Stimulated activated CD8-positive, alpha-beta memory T cell treated with anti-CD3 and anti-CD28 coated beads, Interleukin-15, amount 100 ng/mL, for 48 hours (primary cell): ENCODE measurements around the gene PPP1R13L.

Experiments
- DNase-seq, 2 donors: peaks; one replicate each; pipeline ENCODE4 v3.0.0-alpha.2; 2020; ENCODE audit warnings: low read depth in 2 of 2

PPP1R13L gene, protein sequence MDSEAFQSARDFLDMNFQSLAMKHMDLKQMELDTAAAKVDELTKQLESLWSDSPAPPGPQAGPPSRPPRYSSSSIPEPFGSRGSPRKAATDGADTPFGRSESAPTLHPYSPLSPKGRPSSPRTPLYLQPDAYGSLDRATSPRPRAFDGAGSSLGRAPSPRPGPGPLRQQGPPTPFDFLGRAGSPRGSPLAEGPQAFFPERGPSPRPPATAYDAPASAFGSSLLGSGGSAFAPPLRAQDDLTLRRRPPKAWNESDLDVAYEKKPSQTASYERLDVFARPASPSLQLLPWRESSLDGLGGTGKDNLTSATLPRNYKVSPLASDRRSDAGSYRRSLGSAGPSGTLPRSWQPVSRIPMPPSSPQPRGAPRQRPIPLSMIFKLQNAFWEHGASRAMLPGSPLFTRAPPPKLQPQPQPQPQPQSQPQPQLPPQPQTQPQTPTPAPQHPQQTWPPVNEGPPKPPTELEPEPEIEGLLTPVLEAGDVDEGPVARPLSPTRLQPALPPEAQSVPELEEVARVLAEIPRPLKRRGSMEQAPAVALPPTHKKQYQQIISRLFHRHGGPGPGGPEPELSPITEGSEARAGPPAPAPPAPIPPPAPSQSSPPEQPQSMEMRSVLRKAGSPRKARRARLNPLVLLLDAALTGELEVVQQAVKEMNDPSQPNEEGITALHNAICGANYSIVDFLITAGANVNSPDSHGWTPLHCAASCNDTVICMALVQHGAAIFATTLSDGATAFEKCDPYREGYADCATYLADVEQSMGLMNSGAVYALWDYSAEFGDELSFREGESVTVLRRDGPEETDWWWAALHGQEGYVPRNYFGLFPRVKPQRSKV

DNA sequence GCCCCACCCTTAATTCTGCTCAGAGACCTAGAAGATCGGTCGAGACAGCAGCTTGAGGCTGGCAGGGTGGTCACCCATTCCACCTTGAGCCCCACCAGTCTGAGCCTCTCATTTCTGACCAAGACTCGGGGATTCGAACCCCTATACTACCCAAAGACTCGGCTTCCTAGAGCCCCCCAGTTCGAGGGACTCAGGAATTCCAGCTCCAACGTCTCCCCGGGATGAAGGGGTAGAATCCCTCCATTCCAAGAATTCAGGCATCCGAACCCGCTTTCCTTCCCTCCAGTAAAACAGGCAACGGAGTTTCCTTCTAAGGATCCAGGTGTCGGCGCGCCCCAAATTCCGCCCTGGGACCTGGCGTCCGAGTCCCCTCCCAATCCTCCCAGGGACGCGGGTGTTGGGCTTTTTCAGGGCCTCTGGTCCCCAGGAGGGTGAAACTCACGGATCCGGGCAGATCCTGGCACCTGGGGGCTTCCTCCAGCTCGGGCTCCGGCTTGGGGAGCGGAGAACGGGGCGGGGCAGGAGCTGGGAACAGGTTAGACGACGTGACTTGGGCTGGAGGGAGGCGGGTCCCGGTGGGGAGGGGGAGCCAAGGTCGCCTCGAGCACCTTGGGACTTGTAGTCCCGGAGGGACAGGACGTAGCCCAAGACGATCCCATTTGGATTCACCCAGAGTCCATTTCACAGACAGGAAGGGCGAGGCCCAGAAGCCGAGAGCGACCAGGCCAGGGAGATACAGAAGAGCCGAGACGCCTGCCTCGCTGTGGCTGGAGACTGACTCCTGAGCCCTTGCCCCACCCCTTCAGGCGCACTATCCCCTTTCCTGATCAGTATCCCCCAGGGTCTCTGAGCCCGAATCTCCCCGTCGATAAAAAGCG is at the start of gene PPP1R13L:
Gene PPP1R13L, minus strand, starts transcription at position 513 of the 878 bp plus-strand sequence. CDS start 6,751 bp downstream, outside the sequence.
- DNase-seq: peak; percentile 28 to 56

- DNase-seq: no peak
Observed at GRCh38 chr19:45451850-45452387, 47.0 kb upstream of the PPP1R13L start.

DNA sequence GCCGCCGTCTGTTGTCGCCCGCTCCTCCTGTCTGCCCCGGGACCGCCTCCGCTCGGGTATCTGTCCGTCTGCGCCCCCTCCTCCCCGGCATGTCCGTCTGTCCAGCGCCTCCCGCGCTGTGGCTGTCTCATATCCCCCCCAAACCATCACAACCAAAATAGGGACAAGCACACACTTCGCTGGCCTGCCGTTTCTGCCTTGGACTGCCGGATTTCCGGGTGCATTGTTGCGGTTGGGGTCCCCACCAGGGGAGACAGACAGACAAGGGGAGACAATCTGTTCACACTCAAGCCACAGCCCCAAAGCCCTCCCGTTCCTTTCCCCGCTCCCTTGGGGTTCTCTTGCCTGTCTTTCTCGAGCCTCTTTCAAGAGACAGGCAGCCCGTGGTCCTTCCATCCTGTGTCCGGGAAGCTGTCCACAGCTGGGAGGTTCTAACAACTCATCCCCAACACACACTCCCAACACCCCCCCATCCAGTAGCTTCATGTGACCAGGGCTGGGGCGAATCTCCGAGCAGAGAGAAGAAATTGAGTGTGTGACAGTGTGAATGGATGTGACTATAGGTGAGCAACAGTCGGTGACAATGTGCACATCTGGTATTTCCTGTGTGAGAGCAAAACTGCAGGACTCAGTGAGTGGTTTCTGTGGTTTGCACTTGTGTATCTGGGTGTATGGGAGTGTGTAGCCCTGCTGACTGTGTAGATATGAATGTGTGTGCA is 46.4 kb upstream of the PPP1R13L start:
- DNase-seq: no peak

GRCh38 chr19:45450012-45450333 is 45.1 kb upstream of the PPP1R13L start:
- DNase-seq: no peak

GRCh38 chr19:45448887-45449299 is 44.0 kb upstream of the PPP1R13L start:
- no peak for DNase-seq

DNA sequence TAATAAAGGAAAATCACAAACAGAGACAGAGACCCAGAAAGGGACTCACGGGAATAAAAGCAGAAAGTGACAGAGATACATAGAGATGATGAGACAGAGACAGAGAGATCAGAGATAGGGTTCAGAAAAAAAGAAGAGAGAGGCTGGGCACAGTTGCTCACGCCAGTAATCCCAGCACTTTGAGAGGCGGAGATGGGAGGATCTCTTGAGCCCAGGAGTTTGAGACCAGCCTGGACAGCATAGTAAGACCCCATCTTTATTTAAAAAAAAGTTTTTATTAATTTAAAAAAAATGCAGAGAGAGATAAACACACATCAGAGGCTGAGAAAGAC is 43.5 kb upstream of the PPP1R13L start:
- DNase-seq: no peak

DNA sequence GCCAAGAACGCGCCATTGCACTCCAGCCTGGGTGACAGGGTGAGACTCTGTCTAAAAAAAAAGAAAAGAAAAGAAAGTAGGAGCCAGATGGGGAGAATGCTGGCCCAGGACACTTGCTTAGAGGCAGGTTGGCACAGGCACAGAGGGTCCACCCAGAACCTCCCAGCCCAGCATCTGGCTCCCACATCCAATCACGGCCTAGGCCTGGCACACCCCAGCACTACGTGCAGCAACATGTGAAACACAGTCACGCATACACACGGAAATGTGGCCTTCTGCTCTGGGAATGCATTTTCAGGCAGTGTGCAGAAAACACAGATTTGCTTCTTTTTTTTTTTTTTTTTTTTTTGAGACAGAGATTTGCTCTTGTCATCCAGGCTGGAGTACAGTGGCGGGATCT is 42.1 kb upstream of the PPP1R13L start:
- no peak for DNase-seq

DNA sequence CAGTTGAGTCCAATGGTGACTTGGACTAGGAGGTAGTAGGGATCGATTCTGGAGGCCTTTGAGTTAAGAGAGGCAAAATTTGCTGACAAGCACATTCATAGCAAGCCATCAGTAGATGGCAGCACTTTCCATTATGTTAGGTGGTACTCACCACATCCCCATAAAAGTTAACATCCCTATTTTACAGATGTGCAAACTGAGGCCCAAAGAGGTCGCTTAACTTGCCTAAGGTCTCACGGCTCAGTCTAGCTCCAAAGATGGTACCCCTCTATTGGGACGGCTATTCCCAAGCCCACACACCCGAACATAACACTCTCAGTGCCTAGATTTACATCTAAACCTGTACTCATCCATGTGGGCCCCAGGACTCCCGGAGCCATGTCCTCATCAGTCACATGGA is 41.4 kb upstream of the PPP1R13L start:
- no peak for DNase-seq

- no peak for DNase-seq
Observed at GRCh38 chr19:45445139-45445538, 40.3 kb upstream of the PPP1R13L start.

DNA sequence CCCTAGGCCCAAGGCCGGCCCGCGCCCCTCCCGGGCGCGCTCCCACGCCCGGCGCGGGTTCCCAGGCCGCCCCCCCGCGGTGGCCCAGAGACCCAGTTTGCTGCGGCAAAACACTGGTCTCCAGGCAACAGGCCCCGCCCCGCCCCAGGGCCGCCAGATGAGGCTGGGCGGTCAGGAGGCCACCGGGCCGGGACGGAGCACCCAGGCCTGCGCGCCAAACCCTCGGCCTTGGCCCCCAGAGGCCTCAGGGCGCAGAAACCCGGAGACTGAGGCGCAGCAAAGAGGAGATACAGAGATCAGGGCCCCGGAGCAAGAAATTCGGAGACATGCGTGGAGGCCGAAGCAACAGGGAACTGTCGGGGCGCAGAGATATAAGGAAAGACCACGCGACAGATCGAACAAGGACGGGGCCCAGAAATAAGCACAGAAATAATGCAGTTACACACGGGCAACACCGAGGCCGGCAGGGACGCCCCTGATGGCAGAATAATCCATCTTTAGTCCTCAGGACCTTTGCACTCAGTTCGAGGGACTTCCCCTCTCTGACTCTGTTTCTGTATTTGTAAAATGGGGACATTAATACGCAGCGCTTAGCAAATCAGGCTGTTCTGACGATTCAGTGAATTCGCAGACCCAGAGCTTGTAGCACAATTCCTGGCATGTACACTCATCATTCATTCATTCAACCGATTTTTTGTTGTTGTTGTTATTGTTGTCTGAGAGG is 39.6 kb upstream of the PPP1R13L start:
- peak; percentile 76 to 77 for DNase-seq

DNA sequence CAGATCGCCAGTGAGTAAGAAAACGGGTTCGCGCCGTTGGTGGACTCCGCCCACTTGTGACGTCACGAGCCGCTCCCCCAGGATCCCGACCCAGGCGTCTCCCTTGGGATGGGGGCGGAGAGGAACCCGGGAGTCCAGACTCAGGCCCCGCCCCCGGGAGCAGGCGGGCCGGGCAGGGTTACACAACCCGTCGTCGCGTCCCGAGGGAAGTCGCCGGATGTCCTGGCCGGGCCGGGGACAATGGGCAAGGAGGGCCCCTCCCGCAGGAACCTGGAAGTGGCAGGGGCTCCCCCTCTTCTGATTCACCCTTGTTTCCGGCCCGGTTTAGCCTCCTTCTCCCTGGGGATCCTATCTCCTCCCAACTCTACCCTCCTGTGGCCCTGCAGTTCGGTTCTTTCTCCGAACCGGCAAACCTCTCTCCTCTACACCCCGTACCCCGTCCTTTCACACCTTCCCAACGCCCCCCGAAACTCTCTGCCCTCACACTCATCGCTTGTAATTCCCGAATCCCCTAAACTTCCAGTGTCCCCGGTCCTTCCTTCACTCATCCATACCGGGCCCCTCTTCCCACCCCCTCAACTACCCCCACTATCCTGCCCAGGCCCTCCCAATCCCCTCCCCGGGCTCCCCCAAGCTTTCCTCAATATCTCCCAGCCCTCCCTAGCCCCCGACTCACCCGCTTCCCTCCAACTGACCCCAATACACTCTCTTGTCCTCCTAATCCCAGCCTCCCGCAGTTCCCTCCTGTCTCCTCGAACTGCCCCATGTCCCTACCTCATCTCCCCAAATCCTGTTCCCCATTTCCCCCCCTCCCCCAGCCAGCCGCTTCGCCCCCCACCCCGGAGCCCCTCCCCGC is 38.8 kb upstream of the PPP1R13L start:
- peak; percentile 40 to 42 for DNase-seq

GRCh38 chr19:45442778-45443461 is 38.1 kb upstream of the PPP1R13L start:
- no peak for DNase-seq

GRCh38 chr19:45442408-45442777 is 37.5 kb upstream of the PPP1R13L start:
- DNase-seq: no peak

- no peak for DNase-seq
Observed at GRCh38 chr19:45440873-45441654, 36.2 kb upstream of the PPP1R13L start.

DNA sequence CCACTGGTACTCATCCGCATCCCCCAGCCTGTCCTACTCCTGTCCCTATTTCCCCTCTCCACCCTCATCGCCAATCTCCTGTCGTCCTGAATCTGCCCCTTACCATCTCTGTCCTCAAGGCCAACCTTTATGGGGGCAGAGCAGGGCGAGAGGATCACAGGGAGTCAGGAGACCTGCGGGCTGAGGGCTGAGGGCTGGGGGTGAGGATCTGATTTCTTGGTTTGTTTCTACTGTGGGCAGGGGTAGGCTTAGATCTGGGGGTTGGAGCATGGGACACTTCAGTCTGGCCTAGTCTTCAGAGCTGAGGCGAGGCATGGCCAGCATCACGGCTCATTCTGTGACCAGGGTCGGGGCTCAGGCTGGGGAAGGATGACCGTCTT is 35.4 kb upstream of the PPP1R13L start:
- no peak for DNase-seq

- DNase-seq: peak; percentile 74 to 77
Observed at GRCh38 chr19:45439569-45440258, 34.8 kb upstream of the PPP1R13L start.

- DNase-seq: no peak
Observed at GRCh38 chr19:45439190-45439568, 34.3 kb upstream of the PPP1R13L start.

DNA sequence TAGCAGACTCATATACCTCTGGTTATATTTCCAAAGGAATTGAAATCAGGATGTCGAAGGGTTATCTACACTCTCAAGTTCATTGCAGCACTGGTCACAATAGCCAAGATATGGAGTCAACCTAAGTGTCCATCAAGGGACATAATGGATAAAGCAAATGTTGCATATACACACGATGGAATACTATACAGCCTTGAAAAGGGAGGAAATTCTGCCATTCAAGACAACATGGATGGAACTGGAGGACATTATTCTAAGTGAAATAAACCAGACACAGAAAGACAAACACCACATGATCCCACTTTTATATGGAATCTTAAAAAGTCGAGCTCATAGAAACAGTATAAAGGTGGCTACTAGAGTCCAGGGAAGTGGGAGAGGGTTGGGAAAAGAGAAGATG is 32.5 kb upstream of the PPP1R13L start:
- DNase-seq: no peak
